Esophagus muscularis mucosa (tissue), 4 donors: Measurements from ENCODE around the gene CHL1.

Experiments
- CTCF ChIP-seq, 3 experiments: fragments of 200-600 bp in 2 of 3; fragments of 450-650 bp in 1 of 3; sonication (generic) in 2 of 3; IDR thresholded peaks; one replicate each; pipeline ENCODE4 v1.5.1; 2017 to 2019; ENCODE audit warnings: antibody characterized with exemption in 3 of 3, mild to moderate bottlenecking in 2 of 3, moderate library complexity in 1 of 3
- EP300 ChIP-seq: sonication (generic); formaldehyde crosslinking; IDR thresholded peaks from one replicate; pipeline ENCODE4 v1.6.1; 2017; ENCODE audit warnings: antibody characterized with exemption
- POLR2A ChIP-seq: fragments of 450-650 bp; IDR thresholded peaks from one replicate; pipeline ENCODE4 v1.6.1; 2017; ENCODE audit warnings: antibody characterized with exemption, moderate library complexity, mild to moderate bottlenecking, low read depth
- POLR2AphosphoS5 ChIP-seq, 2 donors: sonication (generic); formaldehyde crosslinking; IDR thresholded peaks; one replicate each; pipeline ENCODE4 v1.6.1; 2017; ENCODE audit warnings: antibody characterized with exemption in 2 of 2

- TF ChIP-seq POLR2A: no peak
- TF ChIP-seq CTCF (IDR thresholded peaks at IDR 0.05): no peak
- no peak for TF ChIP-seq EP300
- TF ChIP-seq POLR2AphosphoS5 (IDR thresholded peaks at IDR 0.05): no peak
Measured at GRCh38 chr3:200758-201325, 4.3 kb downstream of the CHL1 start.
